Spinal cord (tissue), 10 donors: ENCODE measurements around the gene THSD4. TPM values are rescaled to one million over a fixed set of nuclear protein-coding genes. Genes with fewer than 3 reads are reported as not detected.

Experiments
- DNase-seq, 6 donors: peaks; one replicate each; pipeline versions ENCODE4 v3.0.0 to v3.0.0-alpha.2; 2013 to 2015; ENCODE audit warnings: low spot score in 6 of 6, low read depth in 4 of 6
- H3K27ac ChIP-seq: one replicate; pipeline ENCODE4 v1.5.1; 2013; ENCODE audit warnings: low read depth, low read length, control low read depth
- H3K27me3 ChIP-seq: one replicate; pipeline ENCODE4 v1.6.1; 2013; ENCODE audit warnings: low read length; ENCODE audit not compliant: control insufficient read depth, insufficient read depth
- H3K36me3 ChIP-seq: one replicate; pipeline ENCODE4 v1.6.1; 2013; ENCODE audit warnings: low read length; ENCODE audit not compliant: control insufficient read depth, insufficient read depth
- H3K4me1 ChIP-seq: one replicate; pipeline ENCODE4 v1.6.1; 2013; ENCODE audit warnings: low read length; ENCODE audit not compliant: control insufficient read depth, insufficient read depth
- H3K4me3 ChIP-seq: one replicate; pipeline ENCODE4 v1.5.1; 2013; ENCODE audit warnings: low read depth, low read length, control low read depth
- H3K9me3 ChIP-seq: one replicate; pipeline ENCODE4 v1.6.1; 2013; ENCODE audit warnings: low read length; ENCODE audit not compliant: control insufficient read depth, insufficient read depth
- WGBS: methylation state at CpG from one replicate; pipeline ENCODE4 v1.1.5; 2013; ENCODE audit warnings: missing lambda C conversion rate; ENCODE audit not compliant: insufficient coverage; 5-methylcytosine and 5-hydroxymethylcytosine counted together
- polyA plus RNA-seq, 2 donors: library from polyadenylated mRNA; unstranded; fragments of 120-200 nt; gene quantifications; one replicate each; pipeline ENCODE4 v1.2.1, GENCODE V29; 2013; ENCODE audit not compliant: insufficient read length in 2 of 2
- total RNA-seq, 2 donors: library from RNA; depleted of rRNA in 1 of 2; stranded (reverse); fragments of 120-200 nt in 1 of 2; fragments of >200 nt in 1 of 2; gene quantifications; one replicate each; pipeline versions ENCODE4 v1.2.3 to v1.2.4, GENCODE V29; 2013 to 2014
- donor health status: healthy.

The THSD4 gene
- total and polyA plus RNA-seq, 4 donors: 18.2 to 127 (median 63.2) TPM

- Histone ChIP-seq H3K27me3 (no peaks in the 10 kb centered on the region), H3K27ac (no peak overlapping the region), H3K9me3 (no peaks in the 10 kb centered on the region), H3K4me3 (no peak overlapping the region), H3K4me1 (peaks cover 19% of the 10 kb centered on the region), H3K36me3 (no peaks in the 10 kb centered on the region)
- no peak for DNase-seq
- WGBS: 60% methylated on average over 19 of the region's 21 CpGs
Measured at GRCh38 chr15:71802770-71803169, 687.5 kb downstream of the THSD4 start.

- DNase-seq: no peak
- no peak overlapping the region for H3K4me3 ChIP-seq
- H3K27ac ChIP-seq: no peak overlapping the region
- H3K4me1 ChIP-seq: peaks cover 20% of the 10 kb centered on the region
- whole genome bisulfite sequencing: 93% methylated on average over 2 of the region's 5 CpGs
- H3K9me3 ChIP-seq: no peaks in the 10 kb centered on the region
- H3K27me3 ChIP-seq: no peaks in the 10 kb centered on the region
- H3K36me3 ChIP-seq: no peaks in the 10 kb centered on the region
Measured at GRCh38 chr15:71804226-71804625, 689.0 kb downstream of the THSD4 start.

DNA sequence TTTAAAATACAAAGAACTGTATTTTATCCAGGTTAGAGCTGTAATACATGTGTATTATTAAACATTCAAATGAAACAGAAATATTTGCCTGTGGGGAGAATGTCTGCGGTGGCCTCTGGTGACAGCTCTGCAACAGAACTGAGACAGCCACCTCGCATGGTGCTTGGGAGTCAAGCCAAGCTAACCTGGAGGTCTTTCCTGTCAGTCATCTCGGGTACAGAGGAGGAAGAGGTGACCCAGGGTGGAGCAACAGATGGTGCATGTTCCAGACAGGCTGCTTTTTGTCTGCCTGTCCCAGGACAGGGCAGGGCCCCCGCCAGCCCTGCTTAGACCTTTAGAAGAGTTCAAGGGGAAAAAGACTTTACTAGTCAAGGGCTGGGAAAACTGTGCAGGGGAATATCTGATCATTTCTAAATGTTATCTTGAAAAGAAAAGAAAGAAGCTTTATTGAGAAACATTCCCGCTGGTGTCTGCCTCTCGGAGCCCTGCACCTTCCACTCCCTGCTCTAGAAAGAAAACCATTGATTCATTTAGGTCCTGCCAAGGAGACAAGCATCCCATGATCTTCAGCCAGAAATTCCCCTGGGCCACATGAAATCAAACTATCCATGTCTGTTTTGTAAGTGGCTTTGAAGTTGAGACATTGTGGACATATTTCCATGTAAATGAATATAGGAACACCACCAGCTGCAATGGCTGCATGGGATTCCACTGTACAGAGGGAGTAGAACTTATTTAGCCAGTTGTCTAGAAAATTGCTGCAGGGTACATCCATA is 689.6 kb downstream of the THSD4 start:
- Histone ChIP-seq H3K27ac (no peak overlapping the region), H3K4me1 (peaks cover 20% of the 10 kb centered on the region), H3K9me3 (no peaks in the 10 kb centered on the region), H3K4me3 (no peak overlapping the region), H3K27me3 (no peaks in the 10 kb centered on the region), H3K36me3 (no peaks in the 10 kb centered on the region)
- no peak for DNase-seq
- WGBS: 63% methylated on average over 4 of the region's 6 CpGs

- Histone ChIP-seq H3K4me1 (peaks cover 20% of the 10 kb centered on the region), H3K9me3 (no peaks in the 10 kb centered on the region), H3K36me3 (peaks cover 4% of the 10 kb centered on the region), H3K27me3 (no peaks in the 10 kb centered on the region), H3K4me3 (no peak overlapping the region), H3K27ac (no peak overlapping the region)
- WGBS: 12% methylated on average over 3 of the region's 7 CpGs
- DNase-seq: peak in 2 of 6 donors; percentile 26 to 54
Measured at GRCh38 chr15:71806452-71806931, 691.2 kb downstream of the THSD4 start.

GRCh38 chr15:71807125-71807629 is 691.9 kb downstream of the THSD4 start:
- Histone ChIP-seq H3K9me3 (no peaks in the 10 kb centered on the region), H3K4me3 (no peak overlapping the region), H3K27me3 (no peaks in the 10 kb centered on the region), H3K27ac (no peak overlapping the region), H3K36me3 (peaks cover 10% of the 10 kb centered on the region), H3K4me1 (peaks cover 20% of the 10 kb centered on the region)
- no peak for DNase-seq
- WGBS: 57% methylated on average over 10 of the region's 15 CpGs

- H3K27me3 ChIP-seq: no peaks in the 10 kb centered on the region
- H3K4me3 ChIP-seq: no peak overlapping the region
- H3K4me1 ChIP-seq: peaks cover 20% of the 10 kb centered on the region
- no peak overlapping the region for H3K27ac ChIP-seq
- peaks cover 13% of the 10 kb centered on the region for H3K36me3 ChIP-seq
- no peaks in the 10 kb centered on the region for H3K9me3 ChIP-seq
- DNase-seq: no peak
- WGBS: 43% methylated on average over 4 of the region's 4 CpGs
Measured at GRCh38 chr15:71807691-71808091, 692.4 kb downstream of the THSD4 start.

- peaks cover 20% of the 10 kb centered on the region for H3K4me1 ChIP-seq
- peaks cover 21% of the 10 kb centered on the region for H3K36me3 ChIP-seq
- H3K27ac ChIP-seq: no peak overlapping the region
- no peaks in the 10 kb centered on the region for H3K9me3 ChIP-seq
- H3K27me3 ChIP-seq: no peaks in the 10 kb centered on the region
- no peak overlapping the region for H3K4me3 ChIP-seq
- DNase-seq: no peak
- WGBS: 89% methylated on average over 18 of the region's 18 CpGs
Measured at GRCh38 chr15:71808311-71809020, 693.2 kb downstream of the THSD4 start.

DNA sequence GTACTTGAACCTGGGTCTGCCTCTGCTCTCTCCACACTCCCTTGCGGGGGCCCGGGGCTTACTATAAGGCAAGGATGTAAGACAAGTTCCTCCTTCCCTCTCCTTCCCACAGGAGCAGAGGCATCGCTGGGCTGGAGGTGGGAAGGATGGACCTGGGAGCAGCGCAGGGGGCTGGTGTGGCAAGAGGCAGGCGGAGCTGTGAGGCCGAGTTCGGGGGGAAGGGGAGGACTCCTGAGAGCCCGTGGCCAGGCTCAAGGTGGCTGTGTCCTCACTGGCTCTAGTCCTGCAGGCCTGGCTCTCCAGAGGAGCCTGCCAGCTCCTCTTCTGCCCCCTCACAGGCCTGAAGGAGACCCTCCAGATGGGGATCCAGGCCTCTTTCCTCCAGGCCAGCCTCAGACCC is 694.1 kb downstream of the THSD4 start:
- H3K27me3 ChIP-seq: no peaks in the 10 kb centered on the region
- DNase-seq: no peak
- 78% methylated on average over 5 of the region's 8 CpGs for WGBS
- H3K4me3 ChIP-seq: no peak overlapping the region
- peaks cover 20% of the 10 kb centered on the region for H3K4me1 ChIP-seq
- H3K27ac ChIP-seq: no peak overlapping the region
- peaks cover 24% of the 10 kb centered on the region for H3K36me3 ChIP-seq
- no peaks in the 10 kb centered on the region for H3K9me3 ChIP-seq

DNA sequence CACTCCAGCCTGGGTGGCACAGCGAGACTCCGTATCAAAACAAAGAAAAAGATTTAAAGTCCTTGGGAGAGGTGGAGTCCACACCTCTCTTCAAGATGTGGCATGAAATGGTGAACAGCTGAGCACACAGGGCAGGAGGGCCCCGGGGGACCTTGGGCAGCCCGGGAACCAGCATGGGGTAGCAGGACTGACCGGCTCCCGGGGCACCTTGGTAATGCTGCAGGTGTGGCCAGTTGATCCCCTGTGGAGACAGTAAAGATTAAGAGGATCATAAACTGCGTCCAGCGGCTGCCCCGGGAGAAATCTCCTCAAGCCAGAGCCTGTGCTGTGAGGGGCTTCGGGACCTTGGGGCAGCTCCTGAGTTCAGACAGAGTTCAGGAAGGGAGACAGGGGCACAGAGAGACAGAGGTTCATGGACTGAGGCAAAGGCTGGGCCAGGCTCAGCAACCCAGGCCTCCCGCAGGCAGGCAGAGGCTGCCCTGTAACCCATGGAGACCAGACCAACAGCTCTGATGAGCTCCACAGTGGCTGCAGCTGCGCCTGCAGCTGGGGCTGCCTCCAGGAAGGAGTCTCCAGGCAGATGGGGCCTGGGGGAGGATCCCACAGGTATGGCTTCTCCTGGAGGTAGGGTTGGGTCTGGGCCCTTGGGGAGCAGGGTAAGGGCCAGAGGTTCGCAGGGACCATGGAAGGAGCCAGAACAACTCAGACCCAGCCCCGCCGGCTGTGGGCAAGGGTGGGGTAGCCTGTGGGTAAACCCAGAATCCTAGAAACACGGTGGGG is 695.2 kb downstream of the THSD4 start, which contains the start of gene NR2E3:
TSS of gene NR2E3 (plus strand) at position 299 of the 780 bp plus-strand sequence. CDS start at position 489, 190 bp downstream.
- Histone ChIP-seq H3K36me3 (peaks cover 24% of the 10 kb centered on the region), H3K4me1 (peaks cover 16% of the 10 kb centered on the region), H3K27me3 (no peaks in the 10 kb centered on the region), H3K4me3 (no peak within 1 kb of the TSS), H3K27ac (no peak within 1 kb of the TSS), H3K9me3 (no peaks in the 10 kb centered on the region)
- WGBS: 54% methylated on average over 14 of the region's 16 CpGs
- no peak for DNase-seq
